Stimulated activated CD4-positive, alpha-beta T cell treated with anti-CD3 and anti-CD28 coated beads, Interleukin-12 subunit alpha, Interleukin-12 subunit beta, amount 100 ng/mL, for 48 hours (primary cell): ENCODE results near the gene PIGZ.
A peak's percentile ranks its signal among the peaks of the same experiment; 100 is the strongest.

ENCODE experiments used
- DNase-seq, 3 donors: peaks; one replicate each; pipeline ENCODE4 v3.0.0-alpha.2; 2020; ENCODE audit warnings: low read depth in 2 of 3, low spot score in 1 of 3

Gene PIGZ, protein sequence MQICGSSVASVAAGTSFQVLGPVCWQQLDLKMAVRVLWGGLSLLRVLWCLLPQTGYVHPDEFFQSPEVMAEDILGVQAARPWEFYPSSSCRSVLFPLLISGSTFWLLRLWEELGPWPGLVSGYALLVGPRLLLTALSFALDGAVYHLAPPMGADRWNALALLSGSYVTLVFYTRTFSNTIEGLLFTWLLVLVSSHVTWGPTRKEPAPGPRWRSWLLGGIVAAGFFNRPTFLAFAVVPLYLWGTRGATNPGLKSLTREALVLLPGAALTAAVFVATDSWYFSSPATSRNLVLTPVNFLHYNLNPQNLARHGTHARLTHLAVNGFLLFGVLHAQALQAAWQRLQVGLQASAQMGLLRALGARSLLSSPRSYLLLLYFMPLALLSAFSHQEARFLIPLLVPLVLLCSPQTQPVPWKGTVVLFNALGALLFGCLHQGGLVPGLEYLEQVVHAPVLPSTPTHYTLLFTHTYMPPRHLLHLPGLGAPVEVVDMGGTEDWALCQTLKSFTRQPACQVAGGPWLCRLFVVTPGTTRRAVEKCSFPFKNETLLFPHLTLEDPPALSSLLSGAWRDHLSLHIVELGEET

DNA sequence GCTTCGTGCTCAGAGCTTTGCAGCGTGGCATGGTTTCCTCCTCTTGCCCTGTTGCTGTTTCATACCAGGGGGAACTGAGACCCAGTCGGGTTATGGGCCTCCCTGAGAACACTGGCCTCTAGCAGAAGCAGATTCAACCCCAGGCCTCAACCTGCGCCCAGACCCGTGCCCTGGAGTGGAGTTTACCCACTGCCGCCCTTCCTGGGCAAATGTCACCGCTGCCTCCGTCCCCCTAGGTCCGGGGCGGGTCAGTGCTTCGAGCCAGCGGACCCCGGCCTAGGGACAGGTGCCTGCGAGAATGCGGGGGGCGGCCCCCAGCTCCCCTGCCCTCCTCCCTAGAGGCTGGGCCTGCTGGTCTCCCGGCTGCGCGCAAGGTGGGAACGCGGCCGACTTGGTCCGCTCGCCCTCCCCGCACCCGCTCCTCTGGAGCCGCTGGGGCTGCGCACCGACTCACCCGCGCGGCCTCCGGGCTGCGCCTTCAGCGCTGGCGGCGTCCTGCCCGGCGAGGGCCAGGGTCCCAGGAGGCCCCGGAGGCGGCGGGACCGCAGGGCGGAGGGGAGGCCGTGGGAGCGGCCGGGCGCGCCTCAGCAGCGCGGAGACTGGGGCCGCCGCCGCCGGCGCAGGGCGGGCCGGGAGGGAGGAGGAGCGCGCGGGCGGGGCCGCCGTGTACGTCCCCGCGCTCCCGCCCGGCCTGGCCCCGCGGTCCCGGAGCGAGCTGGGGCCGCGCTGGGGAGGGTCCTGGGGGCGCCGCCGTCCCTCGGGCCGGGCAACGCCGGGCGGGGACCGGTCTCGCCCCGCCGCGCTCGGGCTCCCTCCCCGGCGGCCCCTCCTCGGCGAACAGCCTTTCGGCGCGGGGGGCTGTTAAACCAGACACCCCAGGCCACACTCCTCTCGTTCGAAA lies at the start of gene PIGZ:
TSS of gene PIGZ (minus strand) at position 601 of the 901 bp plus-strand sequence. CDS start 16,802 bp downstream, outside the sequence.
- peak in 2 of 3 donors; percentile 14 to 34 for DNase-seq

DNA sequence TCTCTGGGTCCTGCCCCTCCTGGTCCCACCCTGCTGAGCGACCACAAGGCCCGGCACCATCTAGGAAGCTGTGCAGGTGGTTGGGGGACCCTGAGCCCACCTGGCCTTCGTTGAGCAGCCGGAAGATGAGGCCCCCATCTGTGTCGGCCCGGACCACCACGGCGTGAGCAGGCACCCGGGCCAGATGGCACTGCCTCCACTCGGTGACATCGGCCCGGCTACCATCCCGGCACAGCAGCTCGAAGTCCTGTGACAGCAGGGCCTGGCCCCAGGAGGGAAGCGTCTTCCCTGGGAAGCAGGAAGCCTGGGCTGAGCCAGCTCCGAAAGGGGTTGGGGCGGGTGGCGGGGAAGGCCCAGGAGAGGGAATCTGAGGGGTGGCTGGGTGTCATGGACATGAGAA lies 48.4 kb upstream of the PIGZ start:
- DNase-seq = no peak

DNA sequence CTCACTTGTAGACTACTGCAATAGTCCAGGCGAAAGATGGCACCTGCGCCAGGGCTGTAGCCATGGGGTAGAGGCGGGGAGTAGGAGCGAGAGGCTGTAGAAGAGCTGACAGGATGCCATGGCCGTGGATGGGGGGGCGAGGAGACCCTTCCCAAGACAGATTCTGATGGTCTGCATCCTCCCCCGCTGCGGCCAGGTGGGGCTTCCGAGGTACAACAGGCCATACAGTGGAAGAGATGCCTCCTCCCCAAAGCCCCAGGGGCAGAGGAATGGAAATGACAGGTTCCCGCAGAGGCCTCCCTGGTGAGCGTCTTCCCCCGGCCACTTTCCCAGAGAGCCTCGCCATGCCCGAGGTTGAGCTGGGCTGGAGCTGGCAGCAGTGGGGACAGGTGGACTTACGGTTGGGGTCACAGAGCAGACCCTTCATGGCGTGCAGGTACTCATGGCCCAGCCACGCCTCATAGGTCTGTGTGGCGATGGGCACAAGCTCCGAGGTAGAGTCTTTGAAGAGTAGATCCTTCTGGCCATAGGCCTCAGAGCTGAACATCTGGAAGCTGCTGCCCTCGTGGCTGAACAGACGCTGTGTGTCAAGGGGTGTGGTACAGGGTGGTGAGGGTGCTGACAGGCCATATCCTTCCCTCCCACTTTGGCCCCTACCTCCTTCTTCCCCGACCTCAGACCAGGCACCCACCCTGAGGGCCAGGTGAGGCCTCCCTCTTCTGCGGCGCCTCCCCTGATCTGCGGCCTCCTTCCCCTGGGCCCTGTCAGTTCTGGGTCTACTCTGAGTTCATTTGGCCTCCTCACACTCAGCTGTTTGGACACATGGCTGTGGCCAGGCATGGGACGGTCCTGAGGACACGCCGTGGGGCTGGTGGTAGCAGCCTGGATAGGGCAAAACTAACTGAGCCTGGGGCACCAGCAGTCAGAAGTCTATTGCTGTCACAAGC lies 47.4 kb upstream of the PIGZ start:
- no peak for DNase-seq

DNA sequence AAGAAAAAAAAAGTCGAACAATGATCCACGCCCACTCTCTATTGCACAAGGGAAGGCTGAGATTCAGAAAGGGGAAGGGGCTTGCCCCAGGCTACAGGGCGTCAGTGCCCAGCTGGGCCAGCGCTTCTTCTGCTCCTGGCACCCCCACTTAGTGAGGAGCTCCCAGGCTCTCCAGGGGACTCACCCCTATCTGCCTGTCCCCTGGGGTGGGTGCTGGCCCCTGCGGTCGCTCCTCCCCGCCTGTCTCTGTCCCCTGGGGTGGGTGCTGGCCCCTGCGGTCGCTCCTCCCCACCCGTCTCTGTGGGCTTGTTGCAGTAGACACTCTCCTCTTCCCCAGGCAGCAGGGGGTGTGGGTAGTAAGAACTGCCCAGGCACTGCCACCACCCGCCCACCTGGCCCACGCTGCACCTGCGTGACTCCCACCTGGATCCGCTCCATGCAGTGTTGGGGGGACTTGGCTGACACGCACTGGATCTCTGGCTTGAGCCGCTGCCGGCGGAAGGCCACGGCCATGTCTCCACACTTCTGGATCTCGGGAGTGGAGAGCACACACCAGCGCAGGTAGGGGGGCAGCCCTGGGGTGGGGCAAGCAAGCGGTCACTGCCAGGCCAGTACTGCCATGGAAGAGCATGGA lies 46.4 kb upstream of the PIGZ start:
- no peak for DNase-seq

DNA sequence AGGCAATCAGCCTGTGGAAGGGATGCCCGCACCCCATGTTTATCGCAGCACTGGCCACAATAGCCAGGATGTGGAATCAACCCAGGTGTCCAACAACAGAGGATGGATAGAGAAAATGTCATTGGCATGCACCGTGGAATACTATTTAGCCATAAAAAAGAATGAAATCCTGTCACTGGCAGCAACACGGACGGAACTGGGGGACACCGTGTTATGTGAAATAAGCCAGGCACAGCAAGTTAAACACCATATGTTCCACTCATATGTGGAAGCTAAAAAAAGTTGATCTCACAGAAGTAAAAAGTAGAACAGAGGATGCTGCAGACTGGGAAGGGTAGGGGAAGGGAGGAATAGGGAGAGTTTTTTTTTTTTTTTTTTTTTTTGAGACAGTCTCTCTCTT lies 45.4 kb upstream of the PIGZ start:
- DNase-seq = no peak

DNA sequence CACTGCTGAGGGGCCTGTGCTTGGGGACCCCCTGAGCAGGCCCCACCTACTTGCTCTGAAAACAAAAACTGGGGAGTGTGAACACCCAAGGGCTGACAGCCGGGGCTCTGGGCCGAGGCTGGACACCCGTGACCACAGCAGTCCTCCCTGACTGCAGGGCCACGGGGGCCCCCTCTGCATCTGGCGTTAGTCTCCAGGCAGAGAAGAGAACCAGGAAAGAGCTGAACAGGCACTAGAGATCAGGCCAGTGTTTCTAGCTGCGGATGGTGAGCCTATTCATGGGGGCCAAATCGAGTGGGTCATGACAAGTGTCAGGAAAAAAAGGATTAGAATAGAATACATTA lies 43.9 kb upstream of the PIGZ start:
- no peak for DNase-seq

DNA sequence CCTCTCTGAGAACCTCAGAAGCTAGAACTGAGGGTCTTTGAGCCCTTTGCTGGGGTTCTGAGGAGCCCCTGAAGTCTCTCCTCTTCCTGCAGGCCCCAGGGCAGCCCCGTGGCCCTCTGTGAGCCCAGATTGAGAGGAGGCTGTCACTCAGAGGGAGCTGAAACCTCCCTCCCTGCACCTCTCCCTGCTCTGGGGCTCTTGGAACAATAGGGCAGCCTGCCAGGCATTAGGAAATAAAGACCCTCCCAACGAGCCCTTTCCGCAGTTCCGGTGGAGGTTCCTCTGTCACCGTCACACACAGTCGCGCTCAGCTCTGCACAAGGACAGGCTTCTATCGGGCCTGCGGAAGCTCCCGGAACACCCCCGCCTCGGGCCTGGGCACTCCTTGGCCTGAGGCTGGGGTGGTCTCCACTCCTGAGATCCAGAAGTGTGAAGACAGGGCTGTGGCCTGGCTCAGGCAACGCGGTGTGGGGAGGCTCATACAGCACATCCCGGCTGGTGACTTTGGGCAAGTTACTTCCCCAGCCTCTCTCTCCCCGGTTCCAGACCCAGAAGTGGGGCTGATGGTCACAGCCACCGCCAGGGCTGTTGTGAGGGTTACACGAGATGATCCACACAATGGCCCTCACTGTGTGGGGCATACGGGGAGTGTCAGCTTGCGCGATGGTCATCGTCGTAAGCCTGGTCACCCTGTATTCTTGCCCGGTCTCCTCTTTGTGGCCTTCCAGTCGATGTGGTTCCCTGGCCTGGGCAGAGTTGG lies 43.3 kb upstream of the PIGZ start:
- no peak for DNase-seq

DNA sequence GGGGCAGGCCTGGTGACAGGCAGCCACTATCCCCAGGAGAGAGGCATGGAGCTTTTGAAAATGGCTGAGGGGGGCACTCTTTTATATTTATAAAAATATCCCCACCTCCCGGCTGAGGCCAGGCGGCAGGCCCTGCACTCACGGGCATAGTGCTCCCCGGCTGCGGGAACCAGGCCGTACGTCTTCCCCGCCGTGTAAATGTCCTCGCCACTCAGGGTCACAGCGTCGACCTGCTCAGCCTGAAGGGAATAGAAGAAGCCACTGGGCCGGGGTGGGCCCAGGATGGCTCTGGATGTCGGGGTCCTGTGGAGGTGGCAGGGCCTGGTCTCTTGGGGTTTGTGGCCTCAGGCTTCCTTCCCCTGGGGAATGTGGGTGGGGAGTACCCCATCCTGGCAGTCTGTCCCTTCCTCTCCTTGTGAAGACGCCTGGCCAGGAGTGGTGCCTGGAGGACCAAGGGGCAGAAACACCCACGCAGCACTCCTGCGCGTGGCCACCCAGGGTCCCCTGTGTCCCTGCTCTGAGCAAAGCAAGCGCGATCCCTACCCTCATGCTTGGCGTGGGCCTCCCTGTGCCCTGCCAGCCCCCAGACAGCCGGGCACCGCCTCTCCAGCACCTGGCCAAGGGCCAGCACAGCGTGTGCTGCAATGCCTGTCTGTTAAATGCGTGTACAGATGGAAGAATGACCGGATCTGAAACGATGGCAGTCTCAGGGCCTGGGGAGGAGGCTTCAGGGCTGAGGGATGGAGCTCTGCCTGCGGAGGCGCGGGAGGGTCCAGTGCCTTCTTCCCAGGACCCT lies 42.1 kb upstream of the PIGZ start:
- no peak for DNase-seq

DNA sequence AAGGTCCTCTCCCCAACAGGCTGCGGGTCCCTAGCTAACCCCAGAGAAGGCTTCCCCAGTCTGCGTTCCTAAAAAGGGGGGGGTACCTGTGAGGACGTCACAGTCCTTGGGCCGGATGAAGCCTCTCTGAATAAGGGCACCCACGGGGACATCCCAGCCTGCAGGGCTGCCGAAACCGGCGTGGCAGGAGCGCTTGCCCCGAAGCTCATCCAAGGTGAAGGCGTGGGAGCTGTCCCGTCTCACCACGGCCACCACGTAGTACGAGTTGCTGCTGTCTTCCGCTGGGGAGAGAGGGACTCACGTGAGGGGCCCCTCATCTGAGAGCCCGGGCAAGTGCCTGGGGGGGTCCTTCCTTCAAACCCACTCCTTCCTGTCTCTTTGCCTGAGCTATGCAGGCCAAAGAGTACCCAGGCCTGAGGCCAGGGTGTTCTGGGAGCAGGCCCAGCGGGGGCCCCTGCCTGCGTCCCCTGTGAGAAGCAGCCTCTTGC lies 40.9 kb upstream of the PIGZ start:
- no peak for DNase-seq

DNA sequence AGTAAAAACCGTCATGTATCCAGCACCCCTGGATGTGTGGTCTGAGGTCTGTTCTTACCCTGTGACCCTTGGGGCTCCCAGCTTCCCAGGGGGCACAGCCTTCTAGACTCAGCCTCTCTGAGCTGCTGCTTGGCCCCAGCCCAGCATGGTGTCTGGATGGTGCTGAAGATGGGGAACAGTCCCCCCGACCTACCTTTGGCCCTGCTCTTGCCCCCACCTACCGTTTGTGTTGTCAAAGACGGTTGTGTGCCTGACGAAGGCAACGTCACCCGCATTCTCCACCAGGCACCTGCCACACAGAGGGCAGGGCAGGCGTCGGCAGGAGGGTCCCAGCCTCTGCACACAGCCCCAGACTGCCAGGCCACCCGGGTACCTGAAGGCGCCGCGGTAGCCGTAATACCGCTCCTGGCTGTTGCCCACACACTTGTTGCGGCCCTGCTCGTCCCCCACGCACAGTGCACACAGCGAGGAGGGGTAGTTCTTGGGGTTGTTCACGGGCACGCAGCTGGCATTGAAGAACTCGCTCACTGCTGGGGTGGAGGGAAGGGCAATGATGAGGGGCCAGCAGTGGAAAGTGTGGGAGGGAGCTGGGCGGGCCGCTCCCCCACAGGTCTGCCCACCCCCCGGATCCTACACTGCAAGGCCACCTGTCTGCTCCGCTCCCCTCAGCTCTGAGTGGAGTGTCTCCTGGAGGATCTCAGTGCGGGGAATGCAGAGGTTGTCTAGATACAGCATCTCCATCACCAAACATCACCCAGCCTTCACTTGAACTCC lies 40.0 kb upstream of the PIGZ start:
- DNase-seq = no peak

DNA sequence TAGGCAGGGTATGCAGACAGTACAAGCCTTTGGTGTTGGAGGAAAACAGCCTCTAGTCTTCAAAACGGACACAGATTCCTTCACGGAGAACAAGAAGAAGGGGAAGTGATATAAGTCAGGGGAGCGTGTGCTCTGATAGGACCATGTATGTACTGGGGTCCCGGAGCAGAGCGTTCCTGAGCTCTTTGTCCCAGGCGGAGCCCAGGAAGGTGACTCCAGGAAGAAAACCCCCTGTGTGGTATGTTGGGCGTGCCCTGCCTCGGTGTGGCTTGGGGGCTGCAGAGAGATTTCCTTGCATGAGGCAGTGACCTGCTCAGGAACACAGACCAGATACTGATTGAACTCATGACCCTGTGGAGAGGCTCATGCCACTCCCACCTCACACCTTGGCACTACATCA lies 39.3 kb upstream of the PIGZ start:
- DNase-seq = no peak

DNA sequence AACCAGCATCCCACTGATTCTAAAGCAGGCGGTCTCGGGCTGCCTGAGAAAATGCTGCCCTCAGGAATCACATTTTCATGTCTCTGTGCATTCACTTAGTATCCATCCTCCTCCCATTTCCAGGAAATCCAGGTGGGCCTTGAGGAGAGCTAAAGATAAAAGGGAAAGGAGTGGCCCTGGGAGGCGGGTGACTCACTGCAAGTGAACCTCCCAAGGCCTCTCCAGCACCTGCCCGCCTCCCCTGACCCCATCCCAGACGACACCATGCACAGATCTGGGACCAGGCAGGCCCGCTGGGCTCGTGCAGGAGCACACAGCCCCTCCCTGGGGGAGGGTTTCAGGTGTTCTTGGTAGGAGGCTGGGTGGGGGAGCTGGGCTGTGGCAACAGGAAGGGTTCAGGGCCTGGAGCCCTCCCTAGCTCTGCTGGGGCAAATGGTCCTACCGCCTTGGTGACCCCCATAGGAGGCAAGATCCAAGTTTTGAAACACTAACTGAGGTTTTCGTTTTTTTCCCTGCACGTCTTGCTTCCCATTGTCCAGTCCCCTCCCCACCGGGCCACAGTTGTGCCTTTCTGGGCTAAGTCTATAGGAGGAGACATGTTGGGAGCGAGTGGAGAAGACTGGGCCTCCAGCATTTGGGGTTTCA lies 38.8 kb upstream of the PIGZ start:
- no peak for DNase-seq

DNA sequence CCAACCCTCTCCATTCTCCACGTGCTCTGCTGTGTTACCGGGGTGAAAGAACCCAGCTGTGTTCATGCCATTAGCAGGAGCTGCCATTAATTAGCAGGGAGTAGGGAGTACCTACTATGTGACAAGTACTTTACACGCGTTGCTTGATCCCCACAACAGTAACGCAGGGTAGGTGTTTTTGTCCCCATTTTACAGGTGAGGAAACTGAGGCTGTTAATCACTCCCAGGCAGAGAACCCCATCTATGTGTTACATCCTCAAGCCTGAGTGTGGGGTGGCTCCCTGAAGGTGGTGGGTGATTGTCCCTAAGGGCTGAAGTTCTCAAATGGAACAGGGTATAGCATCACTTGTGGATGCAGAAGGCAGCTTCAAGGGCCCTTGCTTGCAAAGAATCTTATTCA lies 38.2 kb upstream of the PIGZ start:
- DNase-seq = no peak

DNA sequence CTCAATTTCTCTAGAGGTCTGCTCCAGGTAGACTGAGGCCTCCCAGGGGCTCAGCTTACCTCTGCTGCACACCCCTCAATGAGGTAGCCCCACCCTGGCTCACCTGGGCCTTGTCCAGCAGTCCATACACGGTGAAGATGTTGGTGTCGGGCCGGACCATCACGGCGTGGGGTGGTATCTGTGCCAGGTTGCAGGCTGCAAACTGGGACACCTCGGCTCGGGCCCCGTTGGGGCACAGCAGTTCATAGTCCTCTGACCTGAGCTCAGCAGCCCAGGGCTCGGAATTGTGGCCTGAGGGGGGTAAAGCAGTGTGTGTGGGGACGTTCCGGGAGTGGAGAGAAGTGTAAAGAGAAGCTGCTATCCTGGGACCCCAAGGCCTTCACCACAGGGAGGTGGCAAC lies 37.8 kb upstream of the PIGZ start:
- no peak for DNase-seq

DNA sequence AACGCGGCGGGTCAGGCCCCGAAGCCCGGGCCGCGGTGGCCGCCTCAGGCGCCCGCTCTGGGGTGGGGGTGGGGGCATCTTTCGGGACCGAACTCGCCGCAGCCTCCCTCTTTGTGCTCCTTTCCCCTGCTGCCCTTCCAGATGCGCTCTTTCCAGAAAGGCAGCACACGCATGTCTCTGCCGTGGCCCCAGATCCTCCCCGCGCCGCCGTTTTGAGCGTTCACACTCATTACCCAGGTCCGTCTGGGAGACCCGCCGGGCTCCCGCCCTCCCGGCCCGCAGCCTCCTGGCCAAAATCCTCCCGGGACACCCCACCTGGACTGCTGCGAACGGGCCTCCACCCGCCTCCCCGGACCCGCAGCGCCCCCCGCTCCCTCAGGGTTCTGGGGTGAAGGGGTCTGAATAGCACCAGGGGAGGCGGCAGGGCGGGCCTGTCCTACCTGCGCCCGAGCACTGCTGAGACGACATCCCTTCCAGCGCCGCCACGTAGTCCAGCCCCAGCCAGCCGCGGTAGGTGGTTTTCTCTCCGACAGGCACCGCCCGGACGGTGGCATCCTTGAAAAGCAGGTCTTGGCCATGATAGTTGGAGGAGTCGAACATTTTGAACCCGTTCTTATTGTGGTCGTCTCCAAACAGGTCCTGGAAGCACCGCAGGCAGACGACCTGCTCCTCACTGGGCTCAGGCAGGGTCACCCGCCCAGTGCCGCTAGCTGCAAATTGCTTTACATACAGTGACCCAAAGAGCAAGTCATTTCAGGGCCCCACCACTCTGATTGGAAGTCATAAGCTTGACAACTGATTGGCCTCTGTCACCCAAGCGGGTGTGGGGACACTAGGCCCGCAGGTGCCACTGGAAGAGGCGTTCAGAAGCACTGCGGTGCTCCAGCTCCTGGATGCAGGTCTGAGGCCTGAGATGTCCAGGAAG lies 35.1 kb upstream of the PIGZ start:
- peak in 1 of 3 donors; percentile 7 for DNase-seq

DNA sequence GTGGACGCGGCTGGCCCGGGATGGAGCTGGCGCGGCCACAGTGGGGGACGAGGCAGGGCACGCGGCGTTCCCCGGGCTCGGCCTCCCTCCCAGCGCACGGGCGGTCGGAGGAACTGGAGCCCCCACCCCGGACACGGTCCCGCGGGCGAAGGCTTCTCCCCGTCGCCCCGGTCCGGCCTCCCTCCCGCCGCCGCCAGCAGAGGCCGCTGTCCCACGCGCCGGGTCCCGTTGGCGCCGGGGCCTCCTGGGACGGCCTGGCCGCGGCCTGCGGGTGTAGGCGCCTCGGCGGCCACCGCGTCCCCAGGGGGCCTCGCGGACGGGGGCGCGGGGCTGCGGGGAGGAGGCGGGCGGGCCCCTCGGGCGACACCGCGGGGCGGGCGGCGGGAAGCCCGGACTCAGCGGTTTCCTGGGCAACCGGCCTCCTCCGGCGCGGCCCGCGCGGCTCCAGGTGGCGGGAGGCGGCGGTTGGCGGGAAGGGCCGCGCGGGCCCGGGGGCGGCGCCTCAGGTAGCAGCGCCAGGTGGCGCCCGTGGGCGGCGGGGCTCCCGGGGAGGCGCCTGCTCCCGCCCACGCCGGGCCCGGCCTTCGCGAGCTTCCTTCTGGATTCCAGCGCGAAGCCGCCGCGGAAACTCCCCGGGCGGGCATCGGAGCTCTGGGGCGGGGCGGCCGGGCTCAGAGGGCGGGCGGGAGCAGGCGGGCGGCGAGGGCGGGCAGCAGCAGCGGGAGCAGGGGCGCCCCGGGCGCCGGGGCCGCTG lies 34.2 kb upstream of the PIGZ start:
- peak; percentile 60 to 79 (median 70) for DNase-seq
